NCI-H1694 (cell line): ENCODE data around the gene SPINK8.
"Not testable (repeated sequence)": the region's sequence is repeated elsewhere in the genome, so short reads cannot be mapped to it uniquely, and the experiment has no call there.

Experiments
- DNase-seq: peaks from one replicate; lab custom pipeline; 2025; lab: John Stamatoyannopoulos, UW

SPINK8 gene

DNA sequence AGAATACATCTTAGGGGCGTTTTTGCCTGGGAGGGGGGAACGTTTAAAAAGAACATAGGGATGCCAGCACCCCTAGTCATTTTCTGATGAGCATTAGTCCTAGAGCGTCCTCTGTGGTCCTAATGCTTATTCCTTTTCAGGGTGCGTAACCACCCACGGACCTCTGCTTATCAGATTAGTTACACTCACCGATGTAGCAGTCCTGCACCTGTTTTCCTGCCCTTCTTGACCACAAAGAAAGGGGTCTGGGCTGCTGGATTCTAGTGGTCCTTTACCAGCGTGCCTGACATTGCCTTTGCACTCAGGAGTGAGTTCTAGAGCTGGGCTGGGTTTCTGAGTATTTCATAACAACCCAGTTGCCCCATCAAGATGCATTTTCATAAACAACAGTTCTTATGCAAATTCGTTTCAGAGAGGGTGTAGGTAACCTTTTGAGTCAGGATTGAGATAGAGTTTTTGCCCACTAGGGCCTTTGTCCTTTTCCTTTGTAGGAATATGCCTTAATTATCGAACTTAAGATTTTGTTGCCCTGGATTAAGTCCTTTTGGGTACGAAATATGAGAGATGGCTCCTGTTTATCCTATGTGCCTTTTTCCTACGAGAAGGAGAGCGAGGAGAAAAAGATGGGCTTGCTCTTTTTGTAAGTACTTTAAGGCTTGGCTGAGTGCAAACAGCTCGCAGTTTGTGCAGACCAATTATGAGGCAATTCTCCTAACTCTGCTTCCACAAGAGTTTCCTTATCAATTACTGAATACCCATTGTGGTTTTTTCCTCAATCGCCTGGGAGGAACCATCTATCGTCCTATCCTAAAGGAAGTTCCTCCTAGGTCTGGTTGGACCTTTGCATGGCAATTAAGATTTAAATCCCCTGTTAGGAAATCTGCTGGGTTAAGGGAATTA is at the start of gene SPINK8:
Gene SPINK8 (minus strand): TSS at position 316 of the 900 bp plus-strand sequence. CDS start 5,320 bp downstream, outside the sequence.
- DNase-seq: not testable (repeated sequence)

DNA sequence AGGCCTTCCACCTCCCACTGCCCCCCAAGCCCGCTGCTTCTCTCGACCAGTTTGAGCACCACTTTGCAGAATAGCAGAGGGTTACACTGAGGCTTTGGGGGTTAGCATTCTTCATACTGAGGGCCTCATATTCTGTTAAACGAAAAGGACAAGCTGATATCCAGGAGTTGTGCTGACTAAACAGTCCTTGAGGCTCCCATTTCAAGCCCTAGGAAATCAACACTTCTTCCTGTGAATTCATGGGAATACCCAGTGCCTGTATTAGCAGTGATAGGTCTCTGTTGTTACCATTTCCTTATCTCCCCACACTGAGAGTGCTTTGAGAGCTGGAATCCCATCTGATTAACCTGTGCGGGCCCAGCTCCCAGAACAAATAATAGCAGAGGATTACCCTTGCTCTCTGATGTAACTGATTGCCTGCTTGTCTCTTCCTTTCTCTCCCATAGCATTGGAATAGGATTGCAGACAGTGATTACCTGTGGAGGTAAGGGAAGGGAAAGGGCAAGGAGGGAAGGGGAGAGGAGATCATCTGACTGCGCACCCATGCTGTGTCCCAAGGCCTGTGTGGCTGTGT is 39.5 kb upstream of the SPINK8 start:
- no peak for DNase-seq

GRCh38 chr3:48372377-48372770 is 38.9 kb upstream of the SPINK8 start:
- DNase-seq: no peak

GRCh38 chr3:48371651-48372376 is 38.4 kb upstream of the SPINK8 start, which contains the start of gene FBXW12:
FBXW12 (plus strand) TSS chr3:48372219; CDS start chr3:48372768, 549 bp downstream.
- no peak for DNase-seq

- no peak for DNase-seq
These were observed 36.9 kb upstream of the SPINK8 start for GRCh38 chr3:48370333-48370713.

GRCh38 chr3:48369693-48370332 is 36.4 kb upstream of the SPINK8 start:
- no peak for DNase-seq

- DNase-seq: peak; percentile 42
These were observed 33.7 kb upstream of the SPINK8 start for GRCh38 chr3:48367201-48367600.

DNA sequence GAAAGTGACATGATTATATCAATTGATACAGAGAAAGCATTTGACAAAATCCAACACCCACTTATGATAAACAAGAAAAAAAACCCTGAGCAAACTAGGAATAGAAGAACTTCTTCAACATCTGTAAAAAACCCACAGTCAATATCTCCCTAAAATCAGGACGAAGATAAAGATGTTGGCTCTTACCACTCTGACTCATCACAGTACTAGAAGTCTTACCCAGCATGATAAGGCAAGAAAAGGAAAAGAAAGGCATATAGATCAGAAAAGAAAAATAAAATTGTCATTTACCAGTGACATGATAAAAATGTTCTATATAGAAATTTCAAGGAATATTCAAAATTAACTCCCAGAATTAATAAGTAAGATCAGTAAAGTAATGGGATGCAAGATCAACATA is 31.4 kb upstream of the SPINK8 start:
- DNase-seq: no peak

DNA sequence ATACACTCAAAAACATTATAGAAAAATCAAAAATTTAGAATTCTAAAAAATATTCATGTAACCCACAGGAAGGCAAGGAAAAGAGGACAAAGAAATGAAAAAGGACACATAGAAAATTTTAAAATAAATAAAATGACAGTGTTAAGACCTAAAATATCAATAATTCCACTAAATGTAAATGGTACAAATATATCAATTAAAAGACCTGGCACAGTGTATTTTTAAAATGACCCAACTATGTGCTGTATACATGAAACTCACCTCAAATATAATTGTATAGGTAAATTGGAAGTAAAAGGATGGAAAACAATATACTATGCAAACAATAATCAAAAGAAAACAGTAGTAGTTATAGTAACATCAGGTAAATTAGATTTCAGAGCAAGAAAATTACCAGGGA is 28.5 kb upstream of the SPINK8 start:
- no peak for DNase-seq

DNA sequence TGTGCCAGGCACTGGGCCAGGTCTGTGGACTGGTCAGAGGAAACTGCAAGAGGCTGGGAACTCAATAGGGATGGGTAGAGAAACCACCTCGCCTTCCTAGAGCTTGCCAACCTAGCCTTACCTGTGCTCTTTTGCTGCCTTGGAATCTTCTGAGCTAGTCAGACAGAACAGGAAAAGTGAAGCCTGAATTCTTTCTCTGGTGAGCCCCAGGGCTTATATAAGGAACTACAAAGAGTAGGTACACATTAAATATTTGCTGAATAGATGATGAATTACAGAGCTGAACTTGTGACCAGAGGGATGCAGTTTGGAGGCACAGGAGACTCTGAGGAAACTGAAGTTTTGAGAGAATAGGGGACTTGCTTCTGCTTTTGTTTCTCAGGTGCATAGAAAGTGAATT is 23.0 kb upstream of the SPINK8 start:
- DNase-seq: no peak

DNA sequence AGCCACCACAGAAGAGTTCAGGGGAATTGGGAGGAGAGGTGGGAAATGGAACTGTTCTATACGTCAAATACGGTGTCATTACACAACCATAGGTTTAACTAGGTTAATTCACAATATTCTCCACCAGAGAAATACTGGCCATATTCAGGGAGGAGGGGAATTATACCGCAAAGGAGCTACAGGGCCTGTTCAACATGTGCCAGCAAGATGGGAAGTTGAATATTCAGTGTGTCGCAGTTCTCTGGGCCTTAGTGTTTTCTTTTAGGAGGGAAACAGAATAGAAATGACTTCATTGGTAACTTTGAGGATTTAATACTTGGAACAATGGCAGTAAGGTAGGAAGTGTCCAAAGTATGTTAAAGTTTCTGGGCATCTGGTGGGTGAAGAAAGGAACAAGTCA is 20.5 kb upstream of the SPINK8 start:
- no peak for DNase-seq

DNA sequence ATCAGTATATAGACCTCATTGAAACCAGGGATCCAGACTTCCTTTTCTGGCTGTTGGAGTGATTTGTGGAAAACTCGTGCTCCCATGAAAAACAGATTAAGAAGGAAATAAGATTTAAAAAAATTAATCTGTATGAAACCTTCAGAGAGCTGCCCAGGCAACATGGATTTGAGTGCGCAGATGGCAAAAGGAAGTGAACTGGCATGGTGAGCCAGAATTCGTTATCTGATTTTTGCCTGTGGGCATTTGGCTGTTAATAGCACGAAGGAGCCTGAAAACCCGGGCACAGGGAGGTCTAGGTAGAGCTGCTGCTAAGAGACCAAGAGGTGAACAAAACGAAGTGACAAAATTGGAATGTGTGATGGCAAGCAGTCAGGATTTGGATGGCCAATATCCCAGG is 19.1 kb upstream of the SPINK8 start:
- DNase-seq: no peak

DNA sequence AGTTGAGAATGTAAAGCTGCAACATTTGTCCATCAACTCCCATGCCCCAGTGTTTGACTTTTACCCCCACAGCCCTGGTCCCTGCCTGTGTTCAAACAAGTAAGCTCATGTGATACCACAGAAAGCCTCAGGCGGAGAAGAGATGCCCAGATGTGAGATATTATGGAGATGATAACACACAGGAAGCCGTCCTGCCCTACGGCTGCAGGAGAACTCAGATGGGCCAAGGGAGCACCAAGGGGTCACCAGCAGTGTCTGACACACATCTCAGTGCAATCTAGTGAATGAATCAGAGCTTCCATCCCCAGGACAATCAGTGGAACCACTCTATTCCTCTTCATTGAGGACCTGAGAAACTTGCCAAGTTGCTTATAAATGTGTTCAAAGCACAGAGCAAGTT is 14.0 kb upstream of the SPINK8 start:
- DNase-seq: no peak

DNA sequence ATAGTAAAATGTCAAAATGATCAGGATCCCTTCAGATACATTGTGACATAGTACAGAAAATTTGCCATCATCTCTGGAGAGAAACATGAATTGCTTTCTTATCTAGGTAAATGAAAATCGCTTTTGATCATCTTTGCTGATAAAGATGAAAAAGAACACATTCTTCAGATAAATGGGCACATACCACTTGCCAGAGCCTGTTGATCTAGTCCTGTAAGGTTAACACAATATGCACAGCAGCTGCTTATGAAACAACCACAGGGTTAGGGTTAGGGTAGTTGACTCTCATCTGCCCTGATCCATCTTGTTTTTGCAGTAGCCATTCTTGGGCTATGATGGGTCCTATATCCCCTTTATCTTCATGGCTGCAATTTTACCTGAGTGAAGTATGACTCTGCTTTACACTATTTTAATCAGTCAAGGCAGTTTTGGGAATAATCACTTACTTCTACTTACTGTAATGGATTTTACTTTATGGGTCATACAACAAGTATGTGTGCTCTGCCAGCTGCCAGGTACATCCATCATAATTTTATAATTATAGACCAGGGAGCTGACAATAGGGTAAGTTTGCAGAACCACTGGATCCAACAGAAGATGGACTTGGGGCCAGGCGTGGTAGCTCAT is 12.6 kb upstream of the SPINK8 start:
- no peak for DNase-seq

GRCh38 chr3:48344867-48345507 is 11.5 kb upstream of the SPINK8 start:
- DNase-seq: no peak

GRCh38 chr3:48343432-48343831 is 10.0 kb upstream of the SPINK8 start:
- DNase-seq: no peak

DNA sequence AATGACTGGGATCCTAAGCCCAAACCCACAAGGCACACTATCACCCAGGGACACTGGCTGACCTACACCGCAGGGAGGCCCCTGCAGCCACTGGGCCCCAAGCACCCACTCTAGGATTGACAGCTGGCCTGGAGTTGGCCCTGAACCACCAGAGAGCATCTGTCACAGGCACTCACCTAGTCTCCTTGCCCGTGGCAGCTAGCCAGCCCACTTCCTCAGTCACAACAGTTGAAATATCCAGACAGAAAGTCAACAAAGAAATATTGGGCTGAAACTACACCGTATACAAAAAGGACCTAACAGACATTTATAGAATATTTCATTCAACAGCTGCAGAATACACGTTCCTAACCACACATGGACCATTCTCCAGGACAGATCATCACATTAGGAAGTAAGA is 5.2 kb upstream of the SPINK8 start:
- DNase-seq: no peak

DNA sequence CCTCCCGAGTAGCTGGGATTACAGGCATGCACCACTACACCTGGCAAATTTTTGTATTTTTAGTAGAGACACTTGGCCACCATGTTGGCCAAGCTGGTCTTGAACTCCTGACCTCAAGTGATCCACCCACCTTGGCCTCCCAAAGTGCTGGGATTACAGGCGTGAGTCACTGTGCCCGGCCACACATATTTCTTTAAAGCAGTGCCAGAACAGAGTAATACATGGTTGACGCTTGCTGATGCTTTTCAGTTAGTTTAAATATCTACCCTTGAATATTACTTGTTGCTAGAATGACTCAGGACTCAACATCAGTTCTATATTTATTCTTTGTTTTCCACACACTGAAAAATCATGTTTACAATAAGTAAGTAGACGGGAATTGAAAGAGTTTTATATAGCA is 4.1 kb upstream of the SPINK8 start:
- not testable (repeated sequence) for DNase-seq

GRCh38 chr3:48335286-48335685 is 1.8 kb upstream of the SPINK8 start:
- not testable (repeated sequence) for DNase-seq

DNA sequence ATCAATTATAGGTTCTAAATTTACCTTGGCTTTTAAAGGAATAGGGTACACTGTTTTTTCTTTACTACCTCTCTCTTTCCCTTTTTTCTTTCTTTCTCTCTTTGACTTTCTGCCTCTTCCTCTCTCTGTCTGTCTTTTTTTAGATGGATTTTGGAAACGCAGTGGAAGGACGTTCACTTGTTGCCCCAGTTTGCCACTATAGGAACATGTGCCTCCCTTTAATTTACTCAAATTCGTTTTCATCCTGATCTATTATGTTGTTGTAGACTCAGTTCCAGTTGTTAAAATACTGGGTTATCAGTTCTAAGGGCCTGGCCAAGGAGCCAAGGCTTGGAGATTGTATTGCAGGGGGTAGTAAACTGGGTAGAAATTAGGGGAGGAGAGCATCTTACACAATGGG is 1.1 kb upstream of the SPINK8 start:
- no peak for DNase-seq

DNA sequence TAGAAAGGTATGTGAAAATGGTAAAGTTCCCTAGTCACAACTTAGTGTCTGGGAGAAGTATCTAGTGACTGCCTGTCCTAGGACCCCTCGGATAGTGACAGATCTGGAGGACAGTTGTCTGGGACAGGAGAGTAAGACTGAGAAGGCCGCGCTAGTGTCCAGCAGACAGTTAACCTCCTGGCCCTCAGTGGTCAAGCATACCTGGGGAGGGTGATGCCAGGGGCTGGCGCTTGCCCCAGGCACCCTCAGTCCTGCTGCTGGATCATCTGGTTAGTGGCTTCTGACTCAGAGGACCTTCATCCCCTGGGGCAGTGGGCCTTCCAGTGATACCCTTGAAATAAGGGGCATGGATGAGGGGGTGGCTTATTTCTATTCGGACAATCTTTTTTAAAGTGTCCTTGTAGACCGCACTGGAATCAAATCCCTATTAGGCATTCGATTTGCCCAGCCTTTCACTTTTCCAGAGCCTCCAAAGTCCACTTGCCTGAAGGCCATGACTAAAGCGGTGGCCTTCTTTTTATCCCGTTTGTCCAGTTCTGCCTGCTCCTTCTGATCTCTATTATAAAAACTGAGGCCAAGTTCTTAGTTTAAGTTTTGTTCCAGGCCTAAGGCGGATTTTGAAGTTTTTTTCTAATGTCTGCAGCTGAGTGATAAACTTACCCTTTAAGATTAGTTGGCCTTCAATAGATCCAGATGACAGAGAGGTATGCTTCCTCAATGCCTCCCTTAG is 1.6 kb downstream of the SPINK8 start:
- DNase-seq: not testable (repeated sequence)
